ENCODE measurements around the gene PSKH1. TPM values are rescaled to one million over a fixed set of nuclear protein-coding genes. Genes with fewer than 3 reads are reported as not detected.
"Not testable (repeated sequence)": the region's sequence is repeated elsewhere in the genome, so short reads cannot be mapped to it uniquely, and the experiment has no call there.

The PSKH1 gene
- polyA plus RNA-seq (ENCODE audit: insufficient read length in 4 of 4), result 10 to 100 TPM; 33.7 to 41.8 (median 37.9) TPM

- peak; percentile 87 to 91 (median 88) for DNase-seq (ENCODE audit: low read depth in 4 of 4, low spot score in 3 of 4)
These were observed at the start of gene PSKH1 for GRCh38 chr16:67892899-67893742. Gene PSKH1, plus strand, starts transcription at chr16:67893254. Its CDS starts 15,496 bp downstream, at chr16:67908750.

- DNase-seq (ENCODE audit: low read depth in 4 of 4, low spot score in 3 of 4), result no peak
These were observed 49.7 kb upstream of the PSKH1 start for GRCh38 chr16:67843343-67843765.

GRCh38 chr16:67844497-67844896 is 48.6 kb upstream of the PSKH1 start:
- DNase-seq (ENCODE audit: low read depth in 4 of 4, low spot score in 3 of 4), result no peak

- no peak for DNase-seq (ENCODE audit: low read depth in 4 of 4, low spot score in 3 of 4)
These were observed 47.6 kb upstream of the PSKH1 start for GRCh38 chr16:67845291-67846062.

GRCh38 chr16:67846063-67846319 is 47.1 kb upstream of the PSKH1 start:
- no peak for DNase-seq (ENCODE audit: low read depth in 4 of 4, low spot score in 3 of 4)

- DNase-seq (ENCODE audit: low read depth in 4 of 4, low spot score in 3 of 4), result peak; percentile 93 to 95 (median 94)
These were observed 46.6 kb upstream of the PSKH1 start, which contains the start of gene NUTF2 for GRCh38 chr16:67846320-67847063. Gene NUTF2, plus strand, starts transcription at chr16:67846933. Its CDS starts 18,198 bp downstream, at chr16:67865131.

- no peak for DNase-seq (ENCODE audit: low read depth in 4 of 4, low spot score in 3 of 4)
These were observed 45.8 kb upstream of the PSKH1 start, which contains the start of gene CENPT for GRCh38 chr16:67847064-67847861. Gene CENPT, minus strand, starts transcription at chr16:67847693. Its CDS starts 13,834 bp downstream, at chr16:67833859.

- DNase-seq (ENCODE audit: low read depth in 4 of 4, low spot score in 3 of 4), result no peak
These were observed 44.9 kb upstream of the PSKH1 start for GRCh38 chr16:67848118-67848517.

GRCh38 chr16:67853670-67854069 is 39.4 kb upstream of the PSKH1 start:
- no peak for DNase-seq (ENCODE audit: low read depth in 4 of 4, low spot score in 3 of 4)

GRCh38 chr16:67855789-67856188 is 37.3 kb upstream of the PSKH1 start:
- DNase-seq (ENCODE audit: low read depth in 4 of 4, low spot score in 3 of 4), result no peak

- no peak for DNase-seq (ENCODE audit: low read depth in 4 of 4, low spot score in 3 of 4)
These were observed 36.0 kb upstream of the PSKH1 start for GRCh38 chr16:67856927-67857546.

- DNase-seq (ENCODE audit: low read depth in 4 of 4, low spot score in 3 of 4), result no peak
These were observed 35.4 kb upstream of the PSKH1 start for GRCh38 chr16:67857547-67858233.

GRCh38 chr16:67858500-67858899 is 34.6 kb upstream of the PSKH1 start:
- DNase-seq (ENCODE audit: low read depth in 4 of 4, low spot score in 3 of 4), result no peak

GRCh38 chr16:67860589-67861398 is 32.3 kb upstream of the PSKH1 start:
- no peak for DNase-seq (ENCODE audit: low read depth in 4 of 4, low spot score in 3 of 4)

GRCh38 chr16:67861877-67862276 is 31.2 kb upstream of the PSKH1 start:
- DNase-seq (ENCODE audit: low read depth in 4 of 4, low spot score in 3 of 4), result no peak

- DNase-seq (ENCODE audit: low read depth in 4 of 4, low spot score in 3 of 4), result no peak
These were observed 30.2 kb upstream of the PSKH1 start for GRCh38 chr16:67862623-67863583.

GRCh38 chr16:67864044-67864443 is 29.0 kb upstream of the PSKH1 start:
- DNase-seq (ENCODE audit: low read depth in 4 of 4, low spot score in 3 of 4), result not testable (repeated sequence)

Measured in right renal pelvis (tissue), 4 donors.